Measurements from ENCODE around the gene CFAP91.

CFAP91 gene

GRCh38 chr3:119702530-119703527 lies at the start of gene CFAP91:
Gene CFAP91, plus strand, starts transcription at chr3:119703022. Its CDS starts 77 bp downstream, at chr3:119703099.
- FAIRE-seq = no peak

DNA sequence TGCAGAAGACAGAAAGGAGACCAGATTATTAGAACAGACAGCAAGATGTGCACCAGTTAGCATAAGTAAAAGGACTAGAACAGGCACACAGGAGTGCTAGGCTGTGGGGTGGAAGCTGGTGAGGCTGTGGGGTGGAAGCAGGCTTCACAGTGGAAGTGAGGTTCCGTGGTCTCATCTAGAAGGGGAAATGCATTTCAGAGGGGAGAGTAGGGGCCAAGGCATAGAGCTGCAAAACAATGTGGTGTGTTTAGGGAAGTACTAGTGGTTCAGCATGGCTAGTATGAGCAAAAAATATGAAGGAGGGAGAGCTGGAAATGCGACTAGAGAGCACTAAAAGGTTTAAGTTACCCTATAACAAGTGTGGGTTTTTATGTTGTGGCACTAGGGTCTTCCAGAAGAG lies 48.9 kb upstream of the CFAP91 start:
- no peak for FAIRE-seq

DNA sequence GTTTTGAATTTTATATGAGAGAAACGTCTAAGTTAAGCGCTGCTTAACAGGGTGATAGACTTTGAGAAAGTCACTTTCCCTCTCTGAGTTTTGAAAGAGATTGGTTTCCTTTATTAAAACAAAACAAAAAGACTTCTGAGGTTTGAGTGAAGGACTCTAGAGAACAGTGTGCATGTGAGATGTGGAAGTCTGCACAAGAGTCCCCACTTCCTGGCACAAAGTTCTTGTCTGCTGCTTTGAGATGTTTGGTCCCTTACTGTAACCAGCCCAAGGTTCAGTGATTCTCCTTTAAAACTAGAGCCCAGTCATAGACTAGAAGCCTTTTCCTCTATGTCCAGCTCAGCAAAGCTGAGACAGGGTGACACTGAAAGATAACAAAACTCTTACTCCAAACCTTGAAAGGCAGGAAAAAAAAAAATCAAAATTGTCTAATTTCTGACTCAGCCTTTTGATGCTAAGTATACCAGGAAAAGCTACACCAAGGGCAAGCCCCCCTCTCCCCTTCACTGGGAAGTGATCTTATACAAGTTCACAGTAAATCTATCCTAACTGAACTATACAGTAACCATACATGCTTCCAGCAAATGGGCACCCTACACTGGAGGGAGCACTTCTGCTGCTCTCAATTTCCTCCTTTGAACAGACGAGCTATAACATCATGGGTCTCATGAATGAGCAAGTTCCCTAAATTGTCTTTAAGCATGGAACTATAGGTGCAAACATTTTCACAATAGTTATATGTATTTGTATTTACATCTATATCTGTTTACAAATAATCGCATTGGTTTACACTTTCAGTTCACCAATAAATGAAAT lies 44.7 kb upstream of the CFAP91 start:
- FAIRE-seq = no peak

GRCh38 chr3:119658994-119659393 lies 43.8 kb upstream of the CFAP91 start:
- FAIRE-seq = no peak

GRCh38 chr3:119659606-119660291 lies 43.1 kb upstream of the CFAP91 start:
- FAIRE-seq = no peak

DNA sequence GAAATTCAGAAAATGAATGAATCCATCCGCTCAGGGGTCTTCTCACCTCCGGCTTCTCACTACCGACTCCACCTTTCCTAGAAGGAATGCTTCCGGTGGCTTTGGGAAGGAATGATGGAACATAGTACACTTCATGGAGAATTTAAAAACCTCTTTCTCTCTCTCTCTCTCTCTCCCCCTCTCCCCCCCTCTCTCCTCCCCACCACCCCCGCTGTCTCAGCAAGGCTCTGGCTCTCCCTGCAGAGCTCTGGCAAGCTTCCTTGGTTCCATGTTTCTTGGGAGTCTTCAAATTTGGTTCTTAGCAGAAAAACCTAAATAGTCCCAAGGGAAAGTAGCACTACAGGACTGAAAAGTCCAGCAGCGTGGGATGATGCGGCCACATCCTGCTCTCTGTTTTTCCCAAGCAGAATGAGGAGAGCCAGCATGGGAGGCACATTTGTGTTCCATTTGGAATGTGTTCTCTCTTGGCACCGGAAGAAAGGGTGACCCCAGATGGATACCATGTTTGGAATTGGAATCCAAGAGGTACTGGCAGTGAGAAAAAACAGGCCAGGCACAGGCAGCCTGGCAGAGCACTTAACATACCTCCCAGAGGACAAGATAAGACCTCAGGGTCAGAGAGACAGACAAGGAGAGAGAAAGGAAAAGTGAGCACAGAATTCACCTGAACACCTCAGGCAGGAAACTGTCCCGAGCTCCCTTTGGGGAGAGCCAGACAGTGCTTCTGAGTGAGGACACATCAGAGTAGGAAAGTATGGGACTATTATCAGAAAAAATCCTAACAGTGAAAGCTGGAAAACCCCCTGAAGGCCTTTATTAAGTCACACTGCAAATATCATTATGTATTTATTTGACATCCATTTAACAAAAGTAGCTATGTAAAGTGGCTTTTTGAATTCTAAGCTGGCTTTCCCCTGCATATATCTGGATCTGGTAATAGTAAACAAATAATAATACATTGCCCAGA lies 42.1 kb upstream of the CFAP91 start, which contains the start of gene POPDC2:
TSS of gene POPDC2 (minus strand) at position 116 of the 967 bp plus-strand sequence. CDS start 166 bp downstream, outside the sequence.
- no peak for FAIRE-seq

- no peak for FAIRE-seq
Observed at GRCh38 chr3:119662604-119663373, 40.0 kb upstream of the CFAP91 start.

DNA sequence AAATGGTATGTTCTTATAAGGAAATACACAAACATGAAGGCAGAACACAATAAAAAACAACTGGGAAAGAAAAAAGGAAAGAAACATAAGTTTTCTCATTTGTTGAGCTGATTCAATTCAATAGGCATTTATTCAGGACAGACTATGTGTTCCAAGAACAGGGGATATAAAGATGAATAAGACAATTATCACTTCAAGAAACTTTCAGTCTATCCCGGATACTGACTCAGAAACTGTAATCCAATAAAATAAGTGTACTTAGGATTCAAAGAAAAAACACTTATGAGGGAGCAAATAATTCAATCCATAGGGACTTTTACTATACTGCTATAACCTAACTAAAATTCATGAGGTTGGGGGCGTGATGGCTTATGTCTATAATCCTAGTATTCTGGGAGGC lies 38.9 kb upstream of the CFAP91 start:
- no peak for FAIRE-seq

DNA sequence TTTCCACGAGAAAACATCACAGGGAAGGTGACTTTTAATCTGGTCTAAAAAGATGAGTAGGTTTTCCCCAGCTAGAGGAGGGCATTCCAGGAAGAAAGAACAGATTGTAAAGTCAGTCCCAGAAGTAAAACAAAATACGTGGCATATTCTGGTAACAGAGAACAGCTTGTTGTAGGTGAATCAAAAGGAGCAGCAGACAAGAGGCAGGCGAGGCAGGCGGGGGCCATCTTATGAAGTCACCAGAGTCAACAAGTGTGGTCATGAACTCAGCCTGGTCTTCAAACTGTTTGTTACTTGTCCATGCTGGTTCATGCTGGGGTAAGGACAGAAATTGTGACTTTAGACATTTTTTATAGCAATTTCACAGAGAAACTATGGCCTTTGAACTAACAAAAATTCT lies 38.5 kb upstream of the CFAP91 start:
- no peak for FAIRE-seq

DNA sequence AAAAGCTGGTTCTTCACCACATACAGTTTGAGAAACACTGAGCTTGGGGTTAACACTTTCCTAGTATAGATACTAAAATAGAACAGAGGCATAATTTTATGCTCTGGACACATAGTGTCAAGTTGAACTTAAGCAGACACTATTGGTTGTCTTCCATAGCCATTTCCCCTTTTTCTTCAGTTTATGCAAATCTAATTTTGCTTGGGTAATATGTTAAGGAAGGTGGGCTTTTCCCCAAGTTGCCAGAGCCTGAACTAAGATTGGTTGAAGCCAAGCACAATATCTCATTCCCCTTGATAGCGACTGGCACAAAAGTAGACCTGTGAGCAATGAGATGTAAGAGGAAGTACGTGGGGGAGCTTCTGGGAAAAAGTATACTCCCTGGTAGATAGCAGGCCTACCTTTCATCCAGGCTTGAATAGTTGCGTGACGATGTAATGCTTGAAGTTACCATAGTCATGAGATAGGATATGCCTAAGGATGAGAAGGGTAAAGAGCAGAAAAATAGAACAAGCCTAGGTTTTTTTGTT lies 37.9 kb upstream of the CFAP91 start:
- no peak for FAIRE-seq

GRCh38 chr3:119665954-119666559 lies 36.8 kb upstream of the CFAP91 start:
- FAIRE-seq = no peak

GRCh38 chr3:119669906-119670570 lies 32.8 kb upstream of the CFAP91 start:
- FAIRE-seq = no peak

GRCh38 chr3:119672776-119673175 lies 30.0 kb upstream of the CFAP91 start:
- no peak for FAIRE-seq

GRCh38 chr3:119673875-119674274 lies 28.9 kb upstream of the CFAP91 start:
- no peak for FAIRE-seq

DNA sequence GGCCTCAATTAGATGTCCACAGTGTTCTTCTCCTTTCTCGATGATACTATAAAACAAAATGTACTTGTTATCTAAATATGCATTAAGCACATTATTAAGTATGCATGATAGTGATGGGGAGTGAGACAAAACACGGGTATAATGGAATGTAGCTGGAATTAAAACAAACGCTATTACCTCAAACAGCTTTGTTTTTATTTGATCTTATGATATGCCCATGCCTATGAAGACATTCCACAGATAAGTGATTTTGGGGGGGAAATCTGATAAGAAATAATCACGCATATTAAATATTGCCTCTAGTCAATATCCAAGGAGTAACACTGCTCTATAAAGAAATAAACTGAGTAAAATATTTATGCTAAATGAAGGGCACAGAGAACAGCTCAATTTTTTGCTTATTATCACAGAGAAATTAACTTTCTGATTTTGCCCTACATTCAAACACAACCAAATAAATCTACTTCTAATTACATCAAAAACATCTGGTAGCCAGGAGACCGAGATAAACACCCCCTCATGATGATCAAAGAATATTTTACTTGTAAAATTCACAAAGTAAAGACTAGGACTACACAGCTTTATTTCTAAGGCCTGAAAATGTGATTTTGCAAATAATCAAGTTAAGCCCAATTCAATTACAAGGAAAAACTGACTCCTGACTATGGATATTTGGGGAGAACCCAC lies 27.5 kb upstream of the CFAP91 start:
- FAIRE-seq = no peak

DNA sequence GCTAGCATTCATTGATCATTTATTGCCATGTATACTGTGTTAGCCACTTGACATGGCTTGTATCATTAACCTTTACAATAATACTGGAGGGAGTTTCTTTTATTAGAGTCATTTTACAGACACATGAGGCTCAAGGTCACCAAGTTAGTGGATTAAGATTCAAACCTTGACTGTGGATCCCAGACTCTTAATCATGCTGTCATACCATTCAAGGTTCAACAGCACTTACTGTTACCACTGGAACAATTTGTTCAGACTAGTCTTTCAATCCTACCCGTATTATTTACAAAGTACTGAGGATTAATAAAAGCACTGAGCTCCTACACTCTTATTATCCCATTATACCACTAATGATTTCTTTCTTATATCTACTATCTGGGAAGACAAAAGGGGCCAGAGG lies 26.8 kb upstream of the CFAP91 start:
- no peak for FAIRE-seq

DNA sequence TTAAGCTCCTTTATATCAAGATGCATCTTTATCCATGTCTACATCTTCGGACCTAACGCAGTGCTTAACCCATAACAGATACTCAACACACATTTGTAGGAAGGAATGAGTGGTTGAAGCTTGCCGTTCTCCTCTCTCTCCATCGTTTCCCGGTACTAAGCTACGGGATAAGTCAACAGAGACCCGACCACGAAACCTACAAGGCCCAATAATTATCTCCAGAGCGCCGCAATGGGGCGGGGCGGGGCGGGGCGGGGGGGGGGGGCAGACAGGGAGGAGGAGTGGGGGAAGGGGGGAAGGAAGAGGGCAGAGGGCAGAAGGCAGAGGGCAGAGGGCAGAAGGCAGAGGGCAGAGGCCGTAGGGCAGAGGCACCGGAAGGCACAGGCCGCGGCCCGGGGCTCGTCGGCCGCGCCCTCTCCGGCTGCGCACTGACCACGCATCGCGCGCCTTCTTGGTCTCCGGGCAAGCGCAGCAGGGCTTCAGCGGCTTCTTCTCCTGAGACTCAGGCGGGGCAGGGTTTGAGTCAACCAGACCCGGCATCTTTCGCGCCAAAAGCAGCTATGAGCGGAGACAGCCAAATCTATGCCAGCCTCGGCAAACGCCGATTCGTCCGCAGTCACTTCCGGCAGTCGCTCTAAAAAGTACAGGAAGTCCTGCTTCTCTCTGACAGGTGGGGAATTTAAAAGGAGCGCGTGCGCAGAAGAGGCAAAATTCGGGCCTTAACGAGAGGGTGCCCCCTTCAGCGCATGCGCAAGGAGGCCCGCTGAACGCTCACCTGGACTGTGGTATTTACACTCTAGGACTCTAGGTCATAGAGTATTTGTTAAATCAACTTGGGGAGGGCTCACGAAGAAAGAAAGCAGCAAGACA lies 25.8 kb upstream of the CFAP91 start, which contains the start of gene COX17:
TSS of gene COX17 (minus strand) at position 636 of the 870 bp plus-strand sequence. CDS start at position 540, 96 bp downstream.
- peak; percentile 96 for FAIRE-seq

DNA sequence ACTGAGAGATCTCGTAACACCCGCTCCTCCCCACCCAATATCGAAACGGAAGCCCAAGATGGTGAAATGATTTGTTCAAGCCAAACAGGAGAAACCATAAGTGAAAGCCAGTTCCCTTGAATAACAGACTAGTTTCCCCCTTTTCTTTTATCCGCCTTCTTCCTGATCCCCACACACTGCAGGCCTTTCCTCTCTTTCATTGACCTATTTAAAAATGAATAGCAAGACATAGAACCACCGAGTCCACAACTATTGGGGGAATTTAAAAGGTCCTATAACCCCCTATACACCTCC lies 25.2 kb upstream of the CFAP91 start:
- no peak for FAIRE-seq

All from A204.1 (cell line).